Measurements from ENCODE around the gene SYNE1. TPM values are rescaled to one million over a fixed set of nuclear protein-coding genes. Genes with fewer than 3 reads are reported as not detected.

The SYNE1 gene
- total and polyA plus RNA-seq, 10 of the 15 experiments (the other 5 are each of a cell fraction or from before 2014, with no cell fraction given), result 2.3 to 28.7 (median 14.1) TPM

GRCh38 chr6:152463164-152463563 lies 174.0 kb downstream of the SYNE1 start:
- intact Hi-C loops (cut with micrococcal nuclease; ENCODE audit: unreplicated experiment), result no loop called here
- ChIA-PET POLR2A (no interaction called here), CTCF (no interaction called here), SMC1A (ENCODE audit: uncharacterized antibody, unreplicated experiment) (interaction anchor here (1.1 kb wide), 1 partner anchor 75 kb away, joined by 3 read pairs; no protein-coding TSS in a partner anchor), RAD21 (ENCODE audit: unreplicated experiment) (no interaction called here)
- no peak overlapping the region for H2AFZ ChIP-seq (ENCODE audit: control insufficient read depth, low read depth, low read length)
- 15% methylated on average over 7 of the region's 7 CpGs for WGBS (ENCODE audit: insufficient coverage, insufficient replicate concordance, low lambda C conversion rate, missing lambda C conversion rate)
- no peak for TF ChIP-seq RAD21 (IDR thresholded peaks at IDR 0.05; ENCODE audit: insufficient read depth, low read depth, low read length)
- no peak for TF ChIP-seq ZZZ3 (IDR thresholded peaks at IDR 0.05; ENCODE audit: control insufficient read depth, insufficient read length, low read depth)
- TF ChIP-seq, protein P1, sequence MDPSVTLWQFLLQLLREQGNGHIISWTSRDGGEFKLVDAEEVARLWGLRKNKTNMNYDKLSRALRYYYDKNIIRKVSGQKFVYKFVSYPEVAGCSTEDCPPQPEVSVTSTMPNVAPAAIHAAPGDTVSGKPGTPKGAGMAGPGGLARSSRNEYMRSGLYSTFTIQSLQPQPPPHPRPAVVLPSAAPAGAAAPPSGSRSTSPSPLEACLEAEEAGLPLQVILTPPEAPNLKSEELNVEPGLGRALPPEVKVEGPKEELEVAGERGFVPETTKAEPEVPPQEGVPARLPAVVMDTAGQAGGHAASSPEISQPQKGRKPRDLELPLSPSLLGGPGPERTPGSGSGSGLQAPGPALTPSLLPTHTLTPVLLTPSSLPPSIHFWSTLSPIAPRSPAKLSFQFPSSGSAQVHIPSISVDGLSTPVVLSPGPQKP (IDR thresholded peaks at IDR 0.05; ENCODE audit: low read depth, low read length), result no peak
- no peak for TF ChIP-seq KAT2A (conservative IDR thresholded peaks at IDR 0.05; ENCODE audit: control insufficient read depth, low read depth, low read length)
- no peak for TF ChIP-seq RB1 (IDR thresholded peaks at IDR 0.05; ENCODE audit: borderline replicate concordance)
- no peak for TF ChIP-seq SIX5 (IDR thresholded peaks at IDR 0.05; ENCODE audit: low read depth, low read length, severe bottlenecking)
- no peak for TF ChIP-seq POU2F2 (IDR thresholded peaks at IDR 0.05; ENCODE audit: borderline replicate concordance, low read depth, low read length)
- TF ChIP-seq TCF12 (IDR thresholded peaks at IDR 0.05; ENCODE audit: low read depth, low read length), result no peak
- no peak for TF ChIP-seq SIN3A (IDR thresholded peaks at IDR 0.05; ENCODE audit: low read depth, low read length)
- TF ChIP-seq NR2F1 (conservative IDR thresholded peaks at IDR 0.05), result no peak
- no peak overlapping the region for H3K27ac ChIP-seq (ENCODE audit: control insufficient read depth, insufficient read depth)
- no peaks in the 10 kb centered on the region for H3K79me2 ChIP-seq (ENCODE audit: control insufficient read depth, insufficient read depth, low read length)
- H3K9ac ChIP-seq (ENCODE audit: control insufficient read depth, insufficient read depth, low read length), result no peak overlapping the region
- BruUV-seq (replicated peaks), result no TSS peak
- FAIRE-seq (no peak), DNase-seq (ENCODE audit: low read depth, low spot score) (no peak), ATAC-seq (no peak)
- H3K27me3 ChIP-seq (replicated peaks in 1 of 2; ENCODE audit: control insufficient read depth in 2 of 2, insufficient read depth in 2 of 2, low read length in 1 of 2), result no peaks in the 10 kb centered on the region
- in situ Hi-C loops (cut with MboI), result no loop called here
- no peak overlapping the region for H3K4me3 ChIP-seq
- H3K9me3 ChIP-seq (replicated peaks; ENCODE audit: control insufficient read depth, insufficient read depth, low read length), result no peaks in the 10 kb centered on the region
- no peak overlapping the region for H3K4me2 ChIP-seq (ENCODE audit: control insufficient read depth, insufficient read depth)
- no peaks in the 10 kb centered on the region for H4K20me1 ChIP-seq (ENCODE audit: control insufficient read depth, insufficient read depth)
- no peaks in the 10 kb centered on the region for H3K36me3 ChIP-seq (ENCODE audit: control insufficient read depth in 2 of 2, insufficient read depth in 2 of 2, low read length in 1 of 2)
- H3K4me1 ChIP-seq (ENCODE audit: control insufficient read depth, insufficient read depth, low read length), result no peaks in the 10 kb centered on the region
